Mammary epithelial cell (primary cell): Measurements from ENCODE around the gene JMY.

Experiments
- CTCF ChIP-seq, 2 donors: IDR thresholded peaks in 1 of 2; conservative IDR thresholded peaks in 1 of 2; 2 replicates each; pipeline ENCODE4 v1.5.1; 2011 to 2012; ENCODE audit warnings: inconsistent platforms in 2 of 2, low read length in 2 of 2, mild to moderate bottlenecking in 2 of 2, control low read depth in 1 of 2, low read depth in 1 of 2; ENCODE audit not compliant: insufficient read depth in 1 of 2; ENCODE audit errors: extremely low read depth in 1 of 2
- EZH2 ChIP-seq: IDR thresholded peaks from 2 replicates; pipeline ENCODE4 v1.6.1; 2012; ENCODE audit warnings: low read length, inconsistent platforms, borderline replicate concordance

- TF ChIP-seq CTCF (conservative IDR thresholded peaks at IDR 0.05 in 1 of 2, IDR thresholded peaks at IDR 0.05 in 1 of 2; ENCODE audit: extremely low read depth in 1 of 2, insufficient read depth in 1 of 2, low read depth in 1 of 2, low read length in 2 of 2) = no peak
- TF ChIP-seq EZH2 = no peak
Observed at GRCh38 chr5:79225441-79225840, 10.5 kb upstream of the JMY start.
